Fibroblast of villous mesenchyme (primary cell): ENCODE measurements around the gene ITGB7. TPM values are rescaled to one million over a fixed set of nuclear protein-coding genes. Genes with fewer than 3 reads are reported as not detected.
"Not testable (repeated sequence)": the region's sequence is repeated elsewhere in the genome, so short reads cannot be mapped to it uniquely, and the experiment has no call there.

ENCODE experiments used
- DNase-seq: peaks from one replicate; pipeline ENCODE4 v3.0.0-alpha.2; 2010; ENCODE audit warnings: low read depth
- H3K4me3 ChIP-seq: 2 replicates; pipeline ENCODE4 v1.5.1; 2011; ENCODE audit warnings: low read depth, mild to moderate bottlenecking, low read length
- CTCF ChIP-seq: IDR thresholded peaks from 2 replicates; pipeline ENCODE4 v1.5.1; 2012; ENCODE audit warnings: low read depth, mild to moderate bottlenecking, low read length; ENCODE audit not compliant: insufficient read depth
- total RNA-seq: library from RNA; depleted of rRNA; stranded (reverse); fragments of >200 nt; gene quantifications from 2 replicates; pipeline ENCODE4 v1.2.3, GENCODE V29; 2012

The ITGB7 gene
- total RNA-seq, 1 donor: not detected

- TF ChIP-seq CTCF: no peak
- H3K4me3 ChIP-seq: no peak overlapping the region
- DNase-seq: no peak
Observed at GRCh38 chr12:53210843-53211242, 3.8 kb upstream of the ITGB7 start.

- no peak for DNase-seq
- H3K4me3 ChIP-seq: no peak overlapping the region
- TF ChIP-seq CTCF: no peak
Observed at GRCh38 chr12:53208877-53209463, 1.9 kb upstream of the ITGB7 start.

GRCh38 chr12:53208435-53208834 is 1.4 kb upstream of the ITGB7 start:
- no peak for TF ChIP-seq CTCF
- no peak for DNase-seq
- H3K4me3 ChIP-seq: no peak overlapping the region

- DNase-seq: peak; percentile 85
- TF ChIP-seq CTCF: no peak
- H3K4me3 ChIP-seq: no peak overlapping the region
Observed at GRCh38 chr12:53205747-53206419, 1.2 kb downstream of the ITGB7 start.

- no peak overlapping the region for H3K4me3 ChIP-seq
- no peak for DNase-seq
- TF ChIP-seq CTCF: no peak
Observed at GRCh38 chr12:53204351-53204750, 2.7 kb downstream of the ITGB7 start.

- H3K4me3 ChIP-seq, DNase-seq: not testable (repeated sequence)
Observed at GRCh38 chr12:53202316-53202715, 4.7 kb downstream of the ITGB7 start.

- no peak for DNase-seq
- H3K4me3 ChIP-seq: no peak overlapping the region
- TF ChIP-seq CTCF: no peak
Observed at GRCh38 chr12:53201639-53202038, 5.4 kb downstream of the ITGB7 start.
